ENCODE measurements around the gene NOXRED1. TPM values are rescaled to one million over a fixed set of nuclear protein-coding genes. Genes with fewer than 3 reads are reported as not detected.

The NOXRED1 gene
- total RNA-seq, 3 donors from 2014 or later, result 0.48 to 1.3 TPM; not detected in 1

DNA sequence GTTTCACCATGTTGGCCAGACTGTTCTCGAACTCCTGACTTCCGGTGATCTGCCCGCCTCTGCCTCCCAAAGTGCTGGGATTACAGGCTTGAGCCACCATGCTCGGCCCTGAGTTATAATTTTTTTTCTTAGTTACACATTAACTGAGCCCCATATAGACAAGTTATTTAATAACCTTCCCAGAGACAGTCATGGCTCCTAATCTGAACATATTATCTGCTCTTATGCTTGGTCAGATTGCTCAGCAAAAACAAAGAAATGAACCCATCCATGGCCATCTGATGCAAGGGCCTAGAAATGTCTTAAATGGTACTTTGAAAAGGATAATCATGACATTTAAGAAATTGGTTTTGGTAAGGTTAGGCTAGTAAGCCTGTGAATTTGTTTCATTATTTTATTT lies 33.1 kb downstream of the NOXRED1 start:
- H3K27me3 ChIP-seq, result no peaks in the 10 kb centered on the region
- H3K4me1 ChIP-seq, result no peaks in the 10 kb centered on the region
- TF ChIP-seq POLR2AphosphoS5 (IDR thresholded peaks at IDR 0.05) (no peak), POLR2A (IDR thresholded peaks at IDR 0.05) (no peak)
- TF ChIP-seq, protein P1, sequence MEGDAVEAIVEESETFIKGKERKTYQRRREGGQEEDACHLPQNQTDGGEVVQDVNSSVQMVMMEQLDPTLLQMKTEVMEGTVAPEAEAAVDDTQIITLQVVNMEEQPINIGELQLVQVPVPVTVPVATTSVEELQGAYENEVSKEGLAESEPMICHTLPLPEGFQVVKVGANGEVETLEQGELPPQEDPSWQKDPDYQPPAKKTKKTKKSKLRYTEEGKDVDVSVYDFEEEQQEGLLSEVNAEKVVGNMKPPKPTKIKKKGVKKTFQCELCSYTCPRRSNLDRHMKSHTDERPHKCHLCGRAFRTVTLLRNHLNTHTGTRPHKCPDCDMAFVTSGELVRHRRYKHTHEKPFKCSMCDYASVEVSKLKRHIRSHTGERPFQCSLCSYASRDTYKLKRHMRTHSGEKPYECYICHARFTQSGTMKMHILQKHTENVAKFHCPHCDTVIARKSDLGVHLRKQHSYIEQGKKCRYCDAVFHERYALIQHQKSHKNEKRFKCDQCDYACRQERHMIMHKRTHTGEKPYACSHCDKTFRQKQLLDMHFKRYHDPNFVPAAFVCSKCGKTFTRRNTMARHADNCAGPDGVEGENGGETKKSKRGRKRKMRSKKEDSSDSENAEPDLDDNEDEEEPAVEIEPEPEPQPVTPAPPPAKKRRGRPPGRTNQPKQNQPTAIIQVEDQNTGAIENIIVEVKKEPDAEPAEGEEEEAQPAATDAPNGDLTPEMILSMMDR (IDR thresholded peaks at IDR 0.05), result no peak
- no peaks in the 10 kb centered on the region for H3K36me3 ChIP-seq
- no peak overlapping the region for H3K4me3 ChIP-seq
- intact Hi-C loops (cut with DNase I; ENCODE audit: low total_unique reads), result no loop called here
- no peak overlapping the region for H3K27ac ChIP-seq
- no peak for DNase-seq (ENCODE audit: low spot score in 2 of 2)
- no peaks in the 10 kb centered on the region for H3K9me3 ChIP-seq

DNA sequence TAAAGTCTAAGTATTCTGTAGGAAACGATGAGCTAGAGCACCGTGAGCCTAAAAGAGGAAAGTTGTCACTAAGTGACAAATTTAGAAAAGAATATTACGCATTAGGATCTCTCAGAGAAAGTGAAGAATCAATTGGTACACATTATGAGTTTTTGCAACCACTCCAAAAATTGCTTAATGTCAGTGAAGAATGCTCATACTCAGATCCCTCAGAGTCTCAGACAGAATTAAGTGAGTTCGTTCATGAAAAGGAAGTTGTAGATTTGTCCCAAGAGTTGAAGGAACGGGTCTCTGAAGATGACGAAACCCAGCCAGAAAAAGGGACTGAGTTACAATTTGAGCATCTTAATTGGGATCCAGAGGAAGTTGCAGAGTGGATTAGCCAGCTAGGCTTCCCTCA lies 44.6 kb downstream of the NOXRED1 start:
- intact Hi-C loops (cut with DNase I; ENCODE audit: low total_unique reads), result no loop called here
- H3K36me3 ChIP-seq, result no peaks in the 10 kb centered on the region
- H3K4me1 ChIP-seq, result no peaks in the 10 kb centered on the region
- no peak overlapping the region for H3K4me3 ChIP-seq
- H3K9me3 ChIP-seq, result no peaks in the 10 kb centered on the region
- no peak for DNase-seq (ENCODE audit: low spot score in 2 of 2)
- TF ChIP-seq, protein P1 (IDR thresholded peaks at IDR 0.05), result no peak
- TF ChIP-seq POLR2AphosphoS5 (IDR thresholded peaks at IDR 0.05) (no peak), POLR2A (IDR thresholded peaks at IDR 0.05) (no peak)
- H3K27ac ChIP-seq, result no peak overlapping the region
- no peaks in the 10 kb centered on the region for H3K27me3 ChIP-seq

DNA sequence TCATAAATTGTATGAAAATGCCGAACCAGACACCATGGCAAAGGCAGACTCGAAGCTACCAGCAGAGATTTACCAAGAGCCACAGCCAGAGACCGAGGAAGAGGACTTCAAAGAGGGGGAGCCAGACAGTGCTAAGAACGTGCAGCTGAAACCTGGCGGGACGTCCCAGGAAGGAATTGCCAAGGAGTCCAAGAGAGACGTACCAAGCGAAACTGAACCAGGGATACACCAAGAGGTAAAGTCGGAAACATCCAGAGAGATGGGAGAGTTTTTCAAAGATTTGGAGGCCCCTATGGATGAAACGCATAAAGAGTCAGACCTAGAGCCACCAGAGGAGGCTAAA lies 45.9 kb downstream of the NOXRED1 start:
- DNase-seq (ENCODE audit: low spot score in 2 of 2), result no peak
- no peaks in the 10 kb centered on the region for H3K27me3 ChIP-seq
- peak overlapping the region in 1 of 2 donors; percentile 75 for H3K27ac ChIP-seq
- TF ChIP-seq POLR2AphosphoS5 (IDR thresholded peaks at IDR 0.05) (no peak), POLR2A (IDR thresholded peaks at IDR 0.05) (no peak)
- TF ChIP-seq, protein P1 (IDR thresholded peaks at IDR 0.05), result no peak
- H3K36me3 ChIP-seq, result no peaks in the 10 kb centered on the region
- intact Hi-C loops (cut with DNase I; ENCODE audit: low total_unique reads), result no loop called here
- peak overlapping the region; percentile 69 to 88 (median 83) for H3K4me3 ChIP-seq
- no peaks in the 10 kb centered on the region for H3K4me1 ChIP-seq
- no peaks in the 10 kb centered on the region for H3K9me3 ChIP-seq

DNA sequence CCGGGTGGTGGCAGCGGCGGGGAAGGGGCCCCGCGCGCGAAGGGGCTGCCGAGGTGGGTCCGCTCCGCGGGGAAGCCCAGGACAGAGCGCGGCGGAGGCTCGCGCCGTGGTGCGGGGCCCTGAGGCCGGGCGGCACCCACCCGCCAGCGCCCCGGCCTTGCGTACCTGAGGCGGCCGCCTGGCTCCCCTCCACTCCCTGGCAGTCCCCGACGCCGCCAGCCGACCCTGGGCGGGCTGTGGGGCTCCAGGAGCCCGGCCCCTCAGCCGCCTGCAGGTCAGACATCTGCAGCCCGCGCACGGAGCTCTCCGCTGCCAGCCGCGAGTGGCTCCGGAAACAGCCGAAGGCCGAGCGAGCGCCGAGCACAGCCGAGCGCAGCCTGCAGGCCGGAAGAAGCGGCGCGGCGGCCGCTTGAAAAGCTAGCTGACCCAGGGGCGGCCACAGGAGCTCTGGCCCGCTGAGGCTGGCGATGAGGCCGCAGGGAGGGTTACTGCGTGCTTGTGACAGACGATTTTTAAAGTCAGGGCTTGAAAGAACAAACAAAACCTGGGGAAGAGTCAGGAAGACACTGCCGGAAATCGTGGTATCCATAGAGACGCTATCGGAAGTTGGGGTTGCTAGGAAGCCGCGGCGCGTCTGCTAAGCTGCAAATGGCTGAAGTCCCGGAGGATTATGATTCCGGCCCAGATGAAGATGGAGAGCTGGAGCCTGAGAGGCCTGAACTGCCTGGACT lies 46.4 kb downstream of the NOXRED1 start, which contains the start of the genes SAMD15 and TMED8:
TSS of gene SAMD15 (plus strand) at position 609 of the 731 bp plus-strand sequence. CDS start at position 649, 40 bp downstream.
TSS of gene TMED8 (minus strand) at position 324 of the 731 bp plus-strand sequence. CDS start at position 283, 41 bp downstream.
- no peaks in the 10 kb centered on the region for H3K27me3 ChIP-seq
- TF ChIP-seq POLR2AphosphoS5 (IDR thresholded peaks at IDR 0.05) (peak in 1 of 3 donors; percentile 31), POLR2A (IDR thresholded peaks at IDR 0.05) (no peak)
- TF ChIP-seq, protein P1 (IDR thresholded peaks at IDR 0.05), result peak in 2 of 3 donors; percentile 28 to 45
- intact Hi-C loops (cut with DNase I; ENCODE audit: low total_unique reads), result no loop called here
- H3K27ac ChIP-seq, result peak within 1 kb of the TSS; percentile 75 to 91
- H3K36me3 ChIP-seq, result no peaks in the 10 kb centered on the region
- peak; percentile 57 to 76 for DNase-seq (ENCODE audit: low spot score in 2 of 2)
- H3K4me3 ChIP-seq, result peak within 1 kb of the TSS; percentile 69 to 88 (median 83)
- H3K9me3 ChIP-seq, result no peaks in the 10 kb centered on the region
- H3K4me1 ChIP-seq, result no peaks in the 10 kb centered on the region

DNA sequence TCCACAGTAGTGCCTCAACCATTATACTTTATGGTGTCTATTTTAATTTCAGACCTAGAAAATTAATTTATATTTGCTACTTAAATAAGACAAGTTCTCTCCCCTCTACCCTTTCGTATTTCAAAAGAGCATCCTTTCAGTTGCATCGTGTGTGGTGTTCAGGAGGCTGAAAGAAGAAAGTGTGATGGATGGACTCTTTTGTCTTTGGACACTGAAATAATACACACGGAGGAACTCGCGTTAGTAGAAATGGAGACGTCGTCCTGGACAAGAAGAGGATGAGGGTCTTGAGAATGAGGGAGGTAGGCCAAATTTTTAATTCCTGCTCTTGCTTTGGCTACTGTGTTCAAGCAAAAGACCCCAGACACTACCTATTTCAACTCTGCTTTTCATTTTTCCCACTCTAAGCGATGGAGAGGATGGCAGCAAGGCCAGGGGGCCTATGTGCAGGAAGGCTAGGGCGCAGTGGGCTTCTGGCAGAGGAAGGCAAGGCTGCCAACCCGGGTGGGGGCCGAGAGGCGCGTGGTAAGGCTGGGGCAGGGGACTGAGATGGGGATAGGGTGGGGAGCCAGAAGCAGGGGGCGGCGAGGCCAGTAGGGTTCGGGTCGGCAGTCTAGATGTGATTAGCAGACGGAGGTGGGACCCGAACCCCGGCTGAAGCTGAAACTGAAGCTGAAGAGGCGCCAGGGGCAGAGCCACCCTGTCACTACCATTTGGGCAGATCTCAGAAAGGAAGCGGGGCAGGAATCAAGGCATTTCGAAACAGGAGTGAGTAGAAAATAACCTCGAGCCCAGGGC lies 47.2 kb downstream of the NOXRED1 start:
- no peak for DNase-seq (ENCODE audit: low spot score in 2 of 2)
- peak overlapping the region; percentile 69 to 88 (median 83) for H3K4me3 ChIP-seq
- no peaks in the 10 kb centered on the region for H3K36me3 ChIP-seq
- no peaks in the 10 kb centered on the region for H3K9me3 ChIP-seq
- TF ChIP-seq POLR2A (IDR thresholded peaks at IDR 0.05) (no peak), POLR2AphosphoS5 (IDR thresholded peaks at IDR 0.05) (no peak)
- TF ChIP-seq, protein P1 (IDR thresholded peaks at IDR 0.05), result no peak
- intact Hi-C loops (cut with DNase I; ENCODE audit: low total_unique reads), result no loop called here
- no peaks in the 10 kb centered on the region for H3K4me1 ChIP-seq
- no peaks in the 10 kb centered on the region for H3K27me3 ChIP-seq
- peak overlapping the region; percentile 75 to 91 for H3K27ac ChIP-seq

Data from breast epithelium (tissue), 4 donors.